Measurements from ENCODE around the gene OXNAD1.

- no peak for TF ChIP-seq CTCF (IDR thresholded peaks at IDR 0.05)
- no peak for TF ChIP-seq POLR2A (IDR thresholded peaks at IDR 0.05)
These were observed 15.7 kb upstream of the OXNAD1 start for GRCh38 chr3:16249336-16249735.
